NCI-H510A treated with DMSO at 0.1 percent for 48 hours (cell line): Measurements from ENCODE around the gene CAMK2D.
"Not testable (repeated sequence)": the region's sequence is repeated elsewhere in the genome, so short reads cannot be mapped to it uniquely, and the experiment has no call there.

Experiments used
- DNase-seq: peaks from one replicate; lab custom pipeline; 2025; lab: John Stamatoyannopoulos, UW

Gene CAMK2D

GRCh38 chr4:113730467-113731216, 30.9 kb downstream of the CAMK2D start:
- no peak for DNase-seq

DNA sequence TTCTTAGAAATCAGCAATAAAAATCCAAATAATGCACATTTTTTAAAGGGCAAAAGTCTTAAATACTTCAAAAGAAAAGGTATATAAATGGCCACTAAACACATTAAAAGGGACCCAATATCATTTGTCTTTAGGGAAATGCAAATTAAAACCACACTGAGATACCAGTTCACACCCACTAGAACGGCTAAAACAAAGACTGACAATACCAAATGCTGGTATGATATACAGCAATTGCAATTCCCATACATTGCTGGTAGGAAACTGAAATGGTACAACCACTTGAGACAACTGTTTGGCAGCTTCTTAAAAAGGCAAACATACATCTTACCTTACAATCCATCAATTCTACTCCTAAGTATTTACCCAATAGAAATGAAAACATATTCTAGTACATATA, 33.7 kb downstream of the CAMK2D start:
- DNase-seq: no peak

- no peak for DNase-seq
These were observed 35.6 kb downstream of the CAMK2D start for GRCh38 chr4:113725963-113726362.

DNA sequence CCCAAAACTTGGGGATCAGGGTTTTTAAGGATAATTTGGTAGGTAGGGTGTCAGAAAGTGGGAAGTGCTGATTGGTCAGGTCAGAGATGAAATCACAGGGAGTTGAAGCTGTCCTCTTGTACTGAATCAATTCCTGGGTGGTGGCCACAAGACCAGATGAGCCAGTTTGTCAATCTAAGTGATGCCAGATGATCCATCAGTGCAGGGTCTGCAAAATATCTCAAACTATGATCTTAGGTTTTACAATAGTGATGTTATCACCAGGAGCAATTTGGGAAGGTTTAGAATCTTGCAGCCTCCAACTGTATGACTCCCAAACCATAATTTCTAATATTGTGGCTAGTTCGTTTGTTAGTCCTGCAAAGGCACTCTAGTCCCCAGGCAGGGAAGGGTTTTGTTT, 43.3 kb downstream of the CAMK2D start:
- no peak for DNase-seq

GRCh38 chr4:113711883-113712662, 49.5 kb downstream of the CAMK2D start:
- DNase-seq: no peak

DNA sequence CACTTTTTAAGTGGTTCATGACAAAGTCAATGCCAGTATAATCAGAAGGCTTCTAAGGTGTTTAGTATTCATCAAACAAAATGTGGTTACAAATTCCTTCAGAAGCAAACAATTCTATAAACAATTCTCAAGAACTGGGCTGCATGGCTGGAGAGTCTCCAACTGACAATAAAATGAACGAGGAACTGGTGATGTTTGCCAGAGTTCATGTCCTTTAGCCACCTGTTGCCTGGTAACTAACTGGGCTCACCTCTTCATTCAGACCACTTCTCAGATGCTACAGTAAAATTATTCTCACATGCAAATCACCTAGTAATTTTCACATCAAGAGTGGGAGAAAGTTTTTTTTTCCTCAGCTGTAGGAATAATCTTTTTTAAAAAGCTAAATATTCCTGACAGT, 53.3 kb downstream of the CAMK2D start:
- DNase-seq: peak; percentile 5

DNA sequence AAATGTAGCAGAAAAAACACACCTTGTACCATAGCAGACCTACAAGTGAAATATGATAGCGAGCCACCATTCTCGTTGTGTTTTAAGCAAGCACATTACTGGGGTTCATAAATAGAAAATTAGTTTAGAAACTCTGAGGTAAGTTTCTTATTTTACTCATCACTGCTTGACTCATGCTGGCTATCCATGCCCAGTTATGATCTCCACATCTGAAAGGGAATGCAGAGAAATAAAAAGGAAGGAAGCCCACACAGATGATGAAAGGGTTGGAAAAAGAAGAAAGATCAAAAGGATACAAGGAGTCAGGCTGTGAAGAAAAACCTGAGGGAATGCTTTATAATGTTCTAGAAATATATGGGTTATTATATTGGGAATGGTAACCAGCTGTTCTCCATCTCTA, 54.5 kb downstream of the CAMK2D start:
- no peak for DNase-seq

DNA sequence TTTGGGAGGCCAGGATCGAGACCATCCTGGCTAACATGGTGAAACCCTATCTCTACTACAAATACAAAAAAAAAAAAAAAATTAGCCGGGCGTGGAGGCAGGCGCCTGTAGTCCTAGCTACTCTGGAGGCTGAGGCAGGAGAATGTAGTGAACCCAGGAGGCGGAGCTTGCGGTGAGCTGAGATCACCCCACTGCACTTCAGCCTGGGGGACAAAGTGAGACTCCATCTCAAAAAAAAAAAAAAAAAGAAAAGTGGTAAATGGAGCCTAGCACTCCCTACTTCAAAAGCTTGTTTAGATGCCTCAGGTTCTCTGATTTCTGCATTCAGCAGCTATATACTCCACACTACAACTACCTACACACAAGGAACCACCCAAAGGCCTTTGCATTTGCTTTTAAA, 56.4 kb downstream of the CAMK2D start:
- not testable (repeated sequence) for DNase-seq

- not testable (repeated sequence) for DNase-seq
These were observed 58.9 kb downstream of the CAMK2D start for GRCh38 chr4:113702596-113702995.

- no peak for DNase-seq
These were observed 60.4 kb downstream of the CAMK2D start for GRCh38 chr4:113701169-113701568.

DNA sequence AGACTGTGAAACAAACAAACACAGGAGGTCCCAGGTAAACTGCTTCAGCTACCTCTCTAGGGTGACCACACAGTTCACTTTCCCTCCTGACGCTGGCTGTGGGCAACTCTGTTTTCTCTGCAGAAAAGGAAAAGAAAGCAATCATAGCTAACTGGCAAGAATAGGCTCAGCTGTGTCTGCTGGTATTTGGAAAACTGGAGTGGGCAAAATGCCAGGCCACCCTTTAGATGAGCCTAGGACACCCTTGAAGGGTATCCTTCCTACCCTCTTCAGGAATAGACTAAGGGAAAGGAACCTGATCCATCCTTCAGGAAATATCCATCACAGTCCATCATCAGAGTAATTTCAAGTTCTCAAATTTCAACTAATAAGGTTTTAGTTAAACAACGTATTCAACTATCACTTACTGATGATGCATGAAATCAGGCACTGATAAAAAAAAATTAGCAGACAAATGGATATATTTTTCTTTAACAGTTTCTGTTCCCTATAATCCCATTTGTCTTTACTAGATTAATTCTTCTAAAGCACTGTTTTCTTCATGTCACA, 60.9 kb downstream of the CAMK2D start:
- peak; percentile 16 for DNase-seq

GRCh38 chr4:113699772-113700171, 61.8 kb downstream of the CAMK2D start:
- no peak for DNase-seq

DNA sequence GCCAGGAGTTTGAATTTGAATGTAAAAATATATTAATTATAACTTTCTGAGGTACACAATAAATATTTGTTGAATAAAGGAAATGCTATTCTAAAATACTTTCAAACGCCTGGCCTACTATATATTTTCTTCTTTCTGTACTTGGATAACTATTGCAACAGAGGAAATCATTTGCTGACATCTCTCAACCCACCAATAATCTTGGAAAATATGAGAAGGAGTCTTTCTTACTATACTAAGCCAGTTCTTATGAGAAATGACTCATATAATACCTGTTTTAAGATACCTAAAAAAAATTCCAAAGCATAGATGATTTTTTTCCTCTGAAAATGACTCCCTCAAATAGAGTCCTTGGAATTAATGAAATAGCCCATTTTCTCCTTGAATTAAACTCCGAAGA, 64.1 kb downstream of the CAMK2D start:
- DNase-seq: no peak

DNA sequence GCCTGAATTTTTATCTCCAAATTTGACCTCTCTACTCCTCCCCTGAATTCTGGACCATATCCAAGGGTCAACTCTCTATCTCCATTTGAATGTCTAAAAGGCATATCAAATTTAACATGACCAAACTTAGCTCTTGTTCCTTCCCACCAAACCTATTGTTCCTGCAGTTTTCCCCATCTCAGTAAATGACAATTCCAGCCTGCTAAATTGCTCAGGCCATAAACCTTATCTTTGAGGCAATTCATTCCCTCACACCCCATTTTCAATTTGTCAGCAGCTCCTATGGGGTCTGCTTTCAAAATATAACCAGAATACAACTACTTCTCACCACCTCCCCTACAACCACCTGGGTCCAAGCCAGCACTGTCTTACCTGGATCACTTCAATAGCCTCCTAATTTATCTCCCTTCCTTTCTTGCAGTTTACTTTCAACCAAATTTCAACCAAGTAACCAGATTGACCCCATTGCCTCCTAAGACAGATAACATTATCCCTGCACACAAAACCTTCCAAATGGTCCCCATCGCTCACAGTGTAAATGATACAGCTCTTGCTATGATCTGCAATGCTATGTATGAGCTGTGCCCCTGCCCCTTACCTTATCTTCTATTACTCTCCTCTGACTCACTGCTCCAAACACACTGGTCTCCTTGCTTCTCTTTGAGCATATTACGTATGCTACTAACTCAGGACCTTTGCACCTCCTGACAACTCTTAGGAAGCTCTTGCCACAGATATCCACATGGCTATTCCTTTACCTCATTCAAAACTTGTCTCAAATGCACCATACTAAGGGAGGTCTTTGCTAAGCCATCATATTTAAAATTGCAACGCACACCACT, 66.0 kb downstream of the CAMK2D start:
- no peak for DNase-seq

GRCh38 chr4:113694008-113694407, 67.5 kb downstream of the CAMK2D start:
- DNase-seq: no peak

GRCh38 chr4:113692809-113693411, 68.6 kb downstream of the CAMK2D start:
- no peak for DNase-seq

- DNase-seq: no peak
These were observed 69.9 kb downstream of the CAMK2D start for GRCh38 chr4:113691676-113692075.

DNA sequence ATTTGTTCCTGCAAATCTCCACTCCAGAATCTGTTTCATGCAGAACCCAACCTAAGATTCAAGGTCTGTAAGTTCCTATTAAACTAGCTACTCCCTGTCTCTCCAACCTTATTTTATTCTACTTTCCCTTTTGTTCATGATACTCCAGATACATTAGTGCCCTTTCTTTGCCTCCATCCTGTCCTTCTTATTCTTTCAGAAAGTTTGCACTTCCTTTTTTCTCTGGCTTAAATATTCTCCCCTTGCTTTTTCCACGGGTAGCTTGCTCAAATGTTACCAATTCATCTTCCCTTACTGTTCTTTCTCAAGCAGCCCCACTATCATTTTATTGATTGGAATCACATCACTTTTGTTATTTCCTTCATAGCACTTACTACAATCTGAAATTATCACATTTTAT, 72.1 kb downstream of the CAMK2D start:
- no peak for DNase-seq

DNA sequence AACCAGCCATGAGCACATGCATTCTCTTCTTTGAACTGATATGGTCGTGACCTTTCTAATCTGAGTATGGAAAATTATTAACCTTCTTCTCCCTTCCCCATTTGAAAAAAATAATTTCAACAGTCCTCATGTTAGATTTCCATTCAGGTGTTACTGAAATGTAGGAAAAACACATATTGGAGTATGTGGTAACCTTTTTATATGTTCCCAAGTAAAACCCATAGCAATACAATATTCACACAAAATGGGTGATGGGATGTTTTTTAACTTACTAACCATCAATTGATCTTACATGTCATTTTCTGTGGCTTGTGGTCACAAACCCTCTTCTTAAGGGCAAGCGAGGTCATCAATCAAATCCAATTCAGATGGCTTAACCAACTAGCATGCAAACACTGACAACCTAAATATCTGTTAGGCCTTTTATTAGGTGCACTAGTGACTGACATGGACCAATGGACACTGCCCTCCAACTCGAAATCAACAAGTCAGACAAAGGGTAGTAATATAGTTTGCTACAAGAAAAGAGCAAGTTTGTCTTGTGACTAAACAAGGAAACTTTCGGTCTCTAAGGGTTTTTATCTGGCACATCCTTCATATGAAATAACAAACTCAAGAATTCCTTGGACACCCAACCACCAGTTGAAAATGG, 74.3 kb downstream of the CAMK2D start:
- no peak for DNase-seq

DNA sequence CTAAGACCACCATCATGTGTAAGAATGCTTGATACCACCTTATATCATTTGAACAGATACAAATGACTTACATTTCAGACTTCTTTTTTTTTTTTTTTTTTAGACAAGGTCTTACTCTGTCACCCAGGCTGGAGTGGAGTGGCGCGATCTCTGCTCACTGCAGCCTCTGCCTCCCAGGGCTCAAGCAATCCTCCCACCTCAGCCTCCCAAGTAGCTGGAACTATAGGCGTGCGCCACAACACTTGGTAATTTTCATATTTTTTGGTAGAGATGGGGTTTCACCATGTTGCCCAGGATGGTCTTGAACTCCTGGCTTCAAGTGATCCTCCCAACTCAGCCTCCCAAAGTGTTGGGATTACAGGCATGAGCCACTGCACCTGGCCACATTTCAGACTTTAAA, 76.4 kb downstream of the CAMK2D start:
- not testable (repeated sequence) for DNase-seq

GRCh38 chr4:113684534-113685091, 76.9 kb downstream of the CAMK2D start:
- peak; percentile 56 for DNase-seq
